Stimulated activated CD4-positive, alpha-beta T cell treated with anti-CD3 and anti-CD28 coated beads, Interleukin-1b, Interleukin-23, amount 100 ng/mL, for 4 hours (primary cell): ENCODE data around the gene POLR2I.
"Not testable (repeated sequence)": the region's sequence is repeated elsewhere in the genome, so short reads cannot be mapped to it uniquely, and the experiment has no call there.

Source experiments
- DNase-seq, 2 donors: peaks; one replicate each; pipeline ENCODE4 v3.0.0-alpha.2; 2020; ENCODE audit warnings: low read depth in 2 of 2

POLR2I gene

DNA sequence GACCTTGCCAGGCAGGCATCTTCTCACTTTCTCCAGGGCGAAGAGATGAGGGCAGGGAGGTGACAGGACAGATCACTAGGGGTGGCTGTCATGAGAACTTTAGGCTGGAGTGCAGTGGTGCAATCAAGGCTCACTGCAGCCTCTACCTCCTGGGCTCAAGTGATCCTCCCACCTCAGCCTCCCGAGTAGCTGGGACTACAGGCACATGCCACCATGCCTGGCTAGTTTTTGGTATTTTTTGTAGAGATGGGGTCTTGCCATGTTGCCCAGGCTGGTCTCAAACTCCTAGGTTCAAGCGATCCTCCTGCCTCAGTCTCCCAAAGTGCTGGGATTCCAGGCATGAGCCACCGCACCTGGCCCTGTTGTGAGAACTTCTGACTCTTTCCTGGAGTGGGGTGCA lies 20.2 kb upstream of the POLR2I start:
- DNase-seq, result not testable (repeated sequence)

DNA sequence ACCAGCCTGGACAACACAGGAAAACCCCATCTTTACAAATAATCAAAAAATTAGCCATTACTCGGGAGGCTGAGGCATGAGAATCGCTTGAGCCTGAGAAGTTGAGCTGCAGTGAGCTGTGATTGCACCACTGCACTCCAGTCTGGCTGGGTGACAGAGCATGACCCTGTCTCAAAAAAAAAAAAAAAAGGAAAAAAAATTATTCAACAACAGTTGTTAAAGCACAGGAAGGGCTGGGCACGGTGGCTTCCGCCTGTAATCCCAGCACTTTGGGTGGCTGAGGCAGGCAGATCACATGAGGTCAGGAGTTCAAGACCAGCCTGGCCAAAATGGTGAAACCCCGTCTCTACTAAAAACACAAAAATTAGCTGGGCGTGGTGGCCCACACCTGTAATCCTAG lies 16.5 kb upstream of the POLR2I start:
- not testable (repeated sequence) for DNase-seq

DNA sequence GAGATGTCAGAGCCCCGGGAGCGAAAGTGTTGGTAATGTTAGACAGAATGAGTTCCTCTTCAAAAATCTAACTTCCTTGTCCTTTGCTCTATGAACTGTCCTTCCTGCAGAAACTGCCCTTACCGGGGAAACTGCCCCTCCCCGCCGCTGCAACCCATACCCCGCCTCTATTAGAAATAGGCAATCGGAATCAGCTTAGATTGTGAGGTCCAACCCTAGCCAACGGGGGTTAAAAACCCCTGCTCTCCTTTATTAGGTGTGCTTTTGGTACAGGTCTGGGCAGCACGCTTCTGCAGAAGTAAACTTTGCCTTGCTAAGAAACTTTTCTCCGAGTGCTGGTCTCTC lies 13.7 kb upstream of the POLR2I start:
- no peak for DNase-seq

DNA sequence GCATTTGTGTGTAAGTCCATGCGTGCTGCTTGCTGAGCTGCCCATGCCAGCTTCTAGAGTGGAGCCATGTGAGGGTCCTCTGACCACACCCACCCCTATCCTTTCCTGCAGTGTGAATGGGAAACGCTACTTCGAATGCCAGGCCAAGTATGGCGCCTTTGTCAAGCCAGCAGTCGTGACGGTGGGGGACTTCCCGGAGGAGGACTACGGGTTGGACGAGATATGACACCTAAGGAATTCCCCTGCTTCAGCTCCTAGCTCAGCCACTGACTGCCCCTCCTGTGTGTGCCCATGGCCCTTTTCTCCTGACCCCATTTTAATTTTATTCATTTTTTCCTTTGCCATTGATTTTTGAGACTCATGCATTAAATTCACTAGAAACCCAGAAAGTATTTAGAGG lies 10.9 kb upstream of the POLR2I start:
- DNase-seq, result no peak

GRCh38 chr19:36121486-36122124 lies 6.9 kb upstream of the POLR2I start:
- no peak for DNase-seq

DNA sequence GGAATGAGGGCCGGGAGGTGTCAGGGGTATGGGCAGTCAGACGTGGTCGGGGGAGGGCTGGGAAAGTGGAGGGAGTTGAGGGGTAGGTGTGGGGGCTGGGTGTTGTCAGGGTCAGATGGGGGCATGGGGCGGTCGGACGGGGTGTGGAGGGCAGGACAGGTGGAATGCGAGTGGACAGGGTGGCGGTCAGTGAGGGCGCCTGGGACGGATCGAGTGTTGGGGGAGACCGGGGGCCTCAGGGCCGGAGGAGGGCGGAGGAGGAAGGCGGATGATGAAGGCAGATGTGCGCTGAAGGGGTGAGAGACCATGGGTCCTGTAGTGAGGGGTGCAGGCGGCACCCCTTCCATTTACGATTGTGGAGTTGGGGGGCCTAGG lies 6.3 kb upstream of the POLR2I start:
- DNase-seq, result no peak

DNA sequence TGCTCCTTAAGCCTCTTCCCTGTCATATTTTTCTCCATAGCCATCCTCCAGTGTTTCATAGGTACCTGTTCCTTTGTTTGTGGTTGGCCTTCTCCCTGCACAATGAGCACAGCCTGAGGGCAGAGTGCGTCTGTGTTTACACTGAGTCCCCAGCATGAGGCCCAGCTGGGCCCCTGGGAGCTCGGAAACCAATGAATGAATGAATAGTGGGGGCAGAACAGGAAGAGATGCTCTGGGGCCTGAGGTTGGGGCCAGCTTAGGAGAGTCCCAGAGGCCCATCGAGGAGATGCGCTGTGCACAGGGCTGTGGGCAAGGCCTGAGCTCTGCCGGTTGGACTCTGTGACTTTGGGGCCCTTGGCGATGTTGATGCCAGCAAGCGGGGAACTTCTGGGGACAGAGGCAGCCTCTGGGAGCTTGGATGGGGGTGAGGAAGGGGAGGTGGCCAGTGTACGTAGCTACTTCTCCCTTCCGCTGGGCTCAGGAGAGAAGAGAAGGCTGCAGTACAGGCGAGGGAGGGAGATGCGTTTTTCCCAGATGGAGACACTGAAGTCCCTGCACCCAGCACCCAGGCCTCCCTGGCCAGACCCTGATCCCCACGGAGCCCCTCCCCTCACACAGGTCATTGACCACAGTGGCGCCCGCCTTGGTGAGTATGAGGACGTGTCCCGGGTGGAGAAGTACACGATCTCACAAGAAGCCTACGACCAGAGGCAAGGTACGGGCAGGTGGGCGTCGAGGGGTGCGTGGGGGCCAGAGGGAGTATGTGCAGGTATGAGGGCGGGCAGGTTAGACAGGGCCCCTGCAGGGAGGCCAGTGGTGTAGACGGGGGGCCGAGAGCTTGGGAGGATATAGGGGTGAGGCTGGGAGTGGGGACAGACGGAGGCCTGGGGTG lies 5.7 kb upstream of the POLR2I start:
- DNase-seq, result no peak

DNA sequence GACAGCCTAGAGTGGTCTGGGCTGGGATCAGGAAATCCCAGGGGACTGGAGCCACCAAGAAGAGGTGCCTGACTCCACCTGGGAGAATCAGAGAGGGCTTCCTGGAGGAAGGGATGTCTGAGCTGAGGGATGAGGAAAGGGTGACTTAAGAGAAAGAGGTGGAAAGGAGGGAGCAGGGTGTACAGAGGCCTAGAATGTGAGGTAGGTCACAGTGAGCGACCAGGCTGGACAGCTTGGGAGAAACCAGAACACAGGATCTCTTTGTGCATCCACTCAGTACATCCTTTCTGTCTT lies 1.6 kb upstream of the POLR2I start:
- DNase-seq, result no peak

- DNase-seq, result peak; percentile 93 to 96
Observed at GRCh38 chr19:36115453-36116343, 1.0 kb upstream of the POLR2I start, which contains the start of gene TBCB. TBCB (plus strand) TSS chr19:36115468; CDS start chr19:36115561, 93 bp downstream.

DNA sequence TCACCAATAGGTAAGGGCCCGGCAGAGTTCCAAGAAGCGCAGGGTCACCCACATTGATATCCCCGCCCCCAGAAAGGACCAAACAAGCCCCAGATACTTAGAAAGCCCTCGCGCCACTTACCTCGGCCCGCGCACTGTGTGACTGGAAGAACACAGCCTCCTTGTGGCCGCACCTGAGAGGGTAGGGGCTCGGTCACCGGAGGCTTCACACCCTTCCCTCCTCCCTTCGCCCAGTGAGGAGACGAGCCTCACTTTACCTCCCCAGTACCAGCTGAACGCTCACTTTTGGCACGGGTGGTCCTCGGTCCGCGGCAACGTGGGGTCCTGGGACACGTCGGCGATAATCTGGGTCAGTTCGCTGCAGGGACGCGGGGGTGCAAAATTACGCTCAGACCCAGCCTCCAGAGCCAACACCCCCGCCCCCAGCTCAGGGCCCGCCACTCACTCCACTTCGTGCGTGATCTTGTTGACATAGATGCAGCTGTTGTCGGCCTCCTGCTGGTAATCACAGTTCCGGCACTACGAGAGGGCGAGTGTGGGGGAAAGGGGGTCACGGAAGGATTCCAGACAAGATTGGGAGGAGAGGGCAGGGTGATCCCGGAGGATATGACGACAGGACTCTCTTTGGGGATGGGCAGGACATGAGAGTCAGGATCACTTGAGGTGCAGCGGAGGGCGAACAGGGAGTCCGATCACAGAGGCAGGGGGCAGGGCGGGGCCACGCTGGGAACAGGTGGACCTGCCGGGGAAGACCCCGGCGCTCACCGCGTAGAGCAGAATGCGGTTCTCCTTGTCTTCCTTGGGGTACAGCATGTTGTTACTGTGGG lies 568 bp downstream of the POLR2I start:
- no peak for DNase-seq

DNA sequence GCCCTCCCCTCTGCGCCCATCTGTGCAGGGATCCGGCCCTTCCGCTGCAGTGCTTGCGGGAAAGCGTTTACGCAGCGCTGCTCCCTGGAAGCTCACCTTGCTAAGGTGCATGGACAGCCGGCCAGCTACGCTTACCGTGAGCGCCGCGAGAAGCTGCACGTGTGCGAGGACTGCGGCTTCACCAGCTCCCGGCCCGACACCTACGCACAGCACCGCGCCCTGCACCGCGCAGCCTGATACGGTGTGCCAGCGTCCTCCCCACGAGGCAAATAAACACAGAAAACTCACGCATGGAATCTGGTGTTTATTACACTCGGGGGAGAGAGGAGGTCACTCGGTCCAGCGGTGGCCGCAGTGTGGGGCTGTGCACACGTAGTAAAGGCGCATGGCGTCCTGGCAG lies 1.2 kb downstream of the POLR2I start:
- no peak for DNase-seq

DNA sequence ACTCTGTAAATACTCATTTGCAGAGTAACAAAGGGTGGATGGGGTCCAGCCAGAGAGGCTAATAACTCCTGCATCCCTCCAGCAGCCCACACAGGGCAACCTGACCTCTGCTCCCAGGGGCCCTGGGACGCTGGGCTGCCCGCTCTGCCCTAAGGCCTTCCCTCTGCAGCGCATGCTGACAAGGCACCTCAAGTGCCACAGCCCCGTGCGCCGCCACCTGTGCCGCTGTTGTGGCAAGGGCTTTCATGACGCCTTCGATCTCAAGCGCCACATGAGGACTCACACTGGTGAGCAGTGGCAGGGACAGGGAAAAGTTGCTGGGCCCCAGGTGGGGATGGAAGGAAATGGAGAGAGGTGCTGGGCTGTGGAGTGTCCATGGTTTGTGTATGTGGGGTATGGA lies 2.0 kb downstream of the POLR2I start:
- no peak for DNase-seq

DNA sequence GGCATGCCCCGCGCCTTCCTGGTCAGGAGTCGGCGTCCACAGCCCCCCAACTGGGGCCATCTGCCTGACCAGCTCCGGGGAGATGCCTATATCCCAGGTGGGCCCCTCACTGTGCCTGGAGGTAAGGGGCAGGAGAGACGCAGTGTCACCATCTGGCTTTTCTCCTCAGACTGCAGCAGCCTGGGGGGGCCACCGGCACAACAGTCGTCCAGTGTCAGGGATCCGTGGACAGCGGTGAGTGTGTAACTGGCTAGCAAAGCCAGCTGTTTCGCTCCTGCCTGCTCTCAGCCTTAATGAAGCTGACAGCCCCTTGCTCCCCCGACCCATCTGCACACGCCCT lies 3.5 kb downstream of the POLR2I start:
- no peak for DNase-seq

- DNase-seq, result no peak
Observed at GRCh38 chr19:36110487-36111199, 4.0 kb downstream of the POLR2I start, which contains the start of gene OVOL3. OVOL3 (plus strand) TSS chr19:36111143; CDS start chr19:36111203, 60 bp downstream.

- DNase-seq, result no peak
Observed at GRCh38 chr19:36108684-36109083, 6.0 kb downstream of the POLR2I start.

GRCh38 chr19:36106991-36107390 lies 7.7 kb downstream of the POLR2I start:
- DNase-seq, result no peak

GRCh38 chr19:36106441-36106840 lies 8.2 kb downstream of the POLR2I start:
- DNase-seq, result no peak

GRCh38 chr19:36103842-36104552 lies 10.7 kb downstream of the POLR2I start:
- DNase-seq, result no peak

GRCh38 chr19:36103040-36103626 lies 11.5 kb downstream of the POLR2I start:
- DNase-seq, result no peak
